Measurements from ENCODE around the gene COL15A1. TPM values are rescaled to one million over a fixed set of nuclear protein-coding genes. Genes with fewer than 3 reads are reported as not detected.

Gene COL15A1
- total RNA-seq, 4 donors from 2014 or later = 1.4 to 16.5 (median 5.6) TPM

DNA sequence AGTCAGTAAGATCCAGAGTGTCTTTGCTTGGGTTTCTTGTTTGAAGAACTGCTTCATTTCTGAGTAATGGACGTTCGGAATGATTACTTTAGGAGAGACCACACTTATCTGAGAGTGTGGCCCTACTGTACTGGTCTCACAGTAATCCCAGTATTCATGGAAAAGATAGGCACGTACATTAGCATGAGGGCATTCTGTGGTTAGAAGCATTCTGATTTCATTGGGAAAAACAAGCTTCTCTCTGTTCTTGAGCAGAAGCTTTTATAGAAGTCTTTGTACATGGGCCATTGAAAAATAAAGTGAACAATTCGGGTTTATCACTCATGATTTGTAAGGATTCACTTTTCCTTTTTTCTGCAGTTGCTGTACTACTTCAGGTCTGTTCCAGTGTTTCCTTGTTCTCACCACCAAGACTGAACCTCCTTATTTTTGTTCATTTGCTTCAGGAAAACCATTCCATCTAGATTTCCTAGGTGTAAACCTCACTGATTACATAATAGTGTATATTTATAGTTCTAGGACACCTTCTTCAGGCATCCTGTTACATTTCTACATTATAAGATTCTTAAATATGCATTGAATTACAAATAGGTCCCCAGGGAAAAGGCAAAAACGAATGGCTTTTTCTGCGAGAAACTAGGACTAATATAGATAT lies 171.3 kb downstream of the COL15A1 start:
- no peak for DNase-seq
- no peaks in the 10 kb centered on the region for H3K27me3 ChIP-seq
- no peak overlapping the region for H3K27ac ChIP-seq
- H3K4me3 ChIP-seq = no peak overlapping the region
- H3K4me1 ChIP-seq = peaks cover 0 to 33% (median 13%) of the 10 kb centered on the region in 4 donors
- TF ChIP-seq POLR2A (IDR thresholded peaks at IDR 0.05) = no peak
- TF ChIP-seq, protein P1, sequence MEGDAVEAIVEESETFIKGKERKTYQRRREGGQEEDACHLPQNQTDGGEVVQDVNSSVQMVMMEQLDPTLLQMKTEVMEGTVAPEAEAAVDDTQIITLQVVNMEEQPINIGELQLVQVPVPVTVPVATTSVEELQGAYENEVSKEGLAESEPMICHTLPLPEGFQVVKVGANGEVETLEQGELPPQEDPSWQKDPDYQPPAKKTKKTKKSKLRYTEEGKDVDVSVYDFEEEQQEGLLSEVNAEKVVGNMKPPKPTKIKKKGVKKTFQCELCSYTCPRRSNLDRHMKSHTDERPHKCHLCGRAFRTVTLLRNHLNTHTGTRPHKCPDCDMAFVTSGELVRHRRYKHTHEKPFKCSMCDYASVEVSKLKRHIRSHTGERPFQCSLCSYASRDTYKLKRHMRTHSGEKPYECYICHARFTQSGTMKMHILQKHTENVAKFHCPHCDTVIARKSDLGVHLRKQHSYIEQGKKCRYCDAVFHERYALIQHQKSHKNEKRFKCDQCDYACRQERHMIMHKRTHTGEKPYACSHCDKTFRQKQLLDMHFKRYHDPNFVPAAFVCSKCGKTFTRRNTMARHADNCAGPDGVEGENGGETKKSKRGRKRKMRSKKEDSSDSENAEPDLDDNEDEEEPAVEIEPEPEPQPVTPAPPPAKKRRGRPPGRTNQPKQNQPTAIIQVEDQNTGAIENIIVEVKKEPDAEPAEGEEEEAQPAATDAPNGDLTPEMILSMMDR (IDR thresholded peaks at IDR 0.05) = no peak
- no peaks in the 10 kb centered on the region for H3K9me3 ChIP-seq
- no peaks in the 10 kb centered on the region for H3K36me3 ChIP-seq

DNA sequence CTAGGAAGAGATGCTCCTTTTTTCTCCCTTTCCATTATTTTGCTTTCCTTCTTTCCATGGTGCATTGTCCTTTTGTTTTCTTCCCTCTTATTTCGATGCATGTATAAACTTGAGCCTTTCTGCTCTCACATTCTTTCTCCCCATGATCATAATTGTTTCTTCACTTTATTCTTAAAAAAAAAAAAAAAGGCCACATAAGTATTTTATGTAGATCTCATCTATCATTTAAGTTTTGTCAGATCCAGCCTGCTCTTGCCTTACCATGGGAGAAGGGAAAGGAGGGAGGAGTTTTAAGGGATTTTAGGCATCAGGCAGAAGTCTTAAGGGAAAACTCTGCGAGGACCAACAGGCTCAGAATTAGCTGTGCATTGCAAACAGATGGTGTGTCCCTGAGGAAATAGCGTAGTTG lies 172.3 kb downstream of the COL15A1 start:
- Histone ChIP-seq H3K27ac (no peak overlapping the region), H3K4me3 (no peak overlapping the region), H3K36me3 (no peaks in the 10 kb centered on the region), H3K9me3 (no peaks in the 10 kb centered on the region), H3K4me1 (peaks cover 0 to 34% (median 13%) of the 10 kb centered on the region in 4 donors), H3K27me3 (no peaks in the 10 kb centered on the region)
- TF ChIP-seq, protein P1 (IDR thresholded peaks at IDR 0.05) = no peak
- DNase-seq = no peak

DNA sequence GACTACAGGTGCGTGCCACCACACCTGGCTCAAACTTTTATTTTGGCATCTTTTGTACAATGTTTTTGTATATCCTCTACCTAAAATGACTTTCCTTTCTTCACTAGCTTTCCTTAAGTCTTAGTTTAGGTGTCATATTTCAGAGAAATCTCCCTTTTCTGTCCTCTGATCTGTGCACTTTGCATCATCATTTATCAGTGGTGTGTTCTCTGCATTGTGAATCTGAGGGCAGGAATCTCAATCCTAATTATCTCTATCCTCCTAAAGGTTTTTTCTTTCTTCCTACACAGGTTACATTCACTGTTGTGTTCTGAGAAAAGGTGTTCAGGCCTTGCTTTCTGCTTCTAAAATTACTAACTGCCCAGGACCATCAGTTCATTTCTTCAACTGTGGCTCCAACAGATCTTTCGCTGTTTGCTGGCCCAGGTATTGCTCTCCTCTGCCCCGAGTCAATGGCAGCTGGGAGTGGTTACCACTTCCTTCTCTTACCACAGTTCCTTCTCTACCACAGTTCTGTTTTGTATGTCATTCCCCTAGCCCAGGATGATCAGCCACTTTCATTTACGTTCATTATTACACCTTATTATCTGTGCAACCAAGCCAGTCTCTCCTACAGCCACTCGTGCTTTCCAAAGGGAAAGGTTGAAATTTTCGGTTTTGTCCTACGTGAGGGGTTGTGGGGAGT lies 175.2 kb downstream of the COL15A1 start:
- no peaks in the 10 kb centered on the region for H3K36me3 ChIP-seq
- DNase-seq = peak in 2 of 3 donors; percentile 77 to 79
- H3K27me3 ChIP-seq = no peaks in the 10 kb centered on the region
- H3K4me1 ChIP-seq = peaks cover 0 to 12% (median 3%) of the 10 kb centered on the region in 4 donors
- peak overlapping the region in 2 of 4 donors; percentile 2 to 57 for H3K27ac ChIP-seq
- TF ChIP-seq, protein P1 (IDR thresholded peaks at IDR 0.05) = no peak
- TF ChIP-seq POLR2A (IDR thresholded peaks at IDR 0.05) = no peak
- H3K4me3 ChIP-seq = no peak overlapping the region
- no peaks in the 10 kb centered on the region for H3K9me3 ChIP-seq

DNA sequence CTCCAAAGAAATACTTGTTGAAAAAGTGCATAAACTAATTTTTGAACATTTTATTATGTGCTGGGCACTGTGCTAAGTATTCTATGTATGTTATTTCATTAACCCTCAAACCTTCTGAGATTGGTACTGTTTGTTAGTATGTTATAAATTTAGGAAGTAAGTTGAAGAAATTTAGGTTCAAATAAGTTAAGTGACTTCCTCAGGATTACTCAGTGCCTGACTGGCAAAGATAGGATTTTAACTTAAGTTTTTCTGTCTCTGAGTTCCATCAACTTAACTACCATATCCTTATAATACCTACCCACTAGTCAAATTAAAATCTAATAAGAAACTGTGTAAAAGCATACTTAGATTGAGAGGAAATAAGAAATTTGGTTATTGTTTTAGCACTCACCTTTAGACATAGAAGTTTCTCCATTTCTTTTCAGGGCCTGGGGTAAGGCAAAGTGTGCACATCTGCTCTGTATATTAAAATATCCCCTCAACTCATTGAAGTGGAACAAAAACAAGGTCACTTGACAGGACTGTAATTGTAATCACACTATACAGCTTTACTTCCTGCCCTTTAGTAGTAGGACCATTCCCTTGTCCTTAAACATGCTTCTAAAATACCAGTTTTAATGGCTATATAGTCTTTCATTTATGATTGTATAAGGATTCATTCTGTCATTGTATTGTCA lies 176.4 kb downstream of the COL15A1 start:
- Histone ChIP-seq H3K4me1 (peaks cover 0 to 9% (median 0%) of the 10 kb centered on the region in 4 donors), H3K4me3 (no peak overlapping the region), H3K9me3 (no peaks in the 10 kb centered on the region), H3K27me3 (no peaks in the 10 kb centered on the region), H3K27ac (peak overlapping the region in 1 of 4 donors; percentile 57), H3K36me3 (no peaks in the 10 kb centered on the region)
- TF ChIP-seq, protein P1 (IDR thresholded peaks at IDR 0.05) = no peak
- TF ChIP-seq POLR2A (IDR thresholded peaks at IDR 0.05) = no peak
- no peak for DNase-seq

Other genes with a start within 250 kb of the COL15A1 start
- not detected for gene GABBR2, start 235.0 kb upstream of the COL15A1 start, total RNA-seq
- gene ANKS6, start 147.4 kb upstream of the COL15A1 start, total RNA-seq = 10 to 100 TPM; 39.8 to 79.6 (median 54.6) TPM
- gene GALNT12, start 136.2 kb upstream of the COL15A1 start, total RNA-seq = 100 to 1,000 TPM in 2 of 4 donors, 10 to 100 TPM in 2; 73.6 to 118 (median 93.0) TPM
- 10 to 100 TPM; 11.6 to 14.4 (median 13.5) TPM for gene TGFBR1, start 161.2 kb downstream of the COL15A1 start, total RNA-seq

Data from Peyer's patch (tissue), 4 donors.